HEK293 (cell line): ENCODE measurements around the gene EPB41L5.

Experiments
- CTCF ChIA-PET: fragments of 350-600 bp; formaldehyde crosslinking; extraction: SDS; loops from one replicate; lab custom pipeline; 2021; ENCODE audit warnings: antibody characterized with exemption; lab: Yijun Ruan, JAX
- POLR2A ChIA-PET: fragments of 300-600 bp; formaldehyde crosslinking; extraction: SDS; loops from one replicate; lab custom pipeline; 2020; ENCODE audit warnings: antibody characterized with exemption, inconsistent platforms; lab: Yijun Ruan, JAX
- H3K27ac ChIP-seq: fragments of 200-500 bp; sonication (Bioruptor generic); 2 replicates; pipeline ENCODE4 v1.5.1; 2014; ENCODE audit warnings: low read depth, low read length, control low read depth, inconsistent platforms; ENCODE audit errors: extremely low read depth
- H3K36me3 ChIP-seq, 2 experiments: fragments of 200-500 bp in 1 of 2; sonication (Bioruptor generic) in 1 of 2; 1 replicate in 1 of 2; 2 replicates in 1 of 2; pipeline ENCODE4 v1.5.1; 2014 to 2017; ENCODE audit warnings: inconsistent platforms in 2 of 2, low read length in 2 of 2; ENCODE audit not compliant: control insufficient read depth in 2 of 2, insufficient read depth in 1 of 2
- H3K4me1 ChIP-seq: fragments of 200-500 bp; sonication (Bioruptor generic); 2 replicates; pipeline ENCODE4 v1.5.1; 2014; ENCODE audit warnings: mild to moderate bottlenecking, low read length, inconsistent platforms; ENCODE audit not compliant: control insufficient read depth, insufficient read depth
- H3K4me3 ChIP-seq: 2 replicates; pipeline ENCODE4 v1.5.1; 2011; ENCODE audit warnings: low read depth, mild to moderate bottlenecking, control low read depth, low read length, moderate library complexity
- H3K9me3 ChIP-seq: fragments of 200-500 bp; sonication (Bioruptor generic); 2 replicates; pipeline ENCODE4 v1.5.1; 2014; ENCODE audit warnings: low read depth, low read length, inconsistent platforms; ENCODE audit not compliant: control insufficient read depth, insufficient read depth
- FEZF1 ChIP-seq: fragments of 450-650 bp; formaldehyde crosslinking; IDR thresholded peaks from 2 replicates; pipeline ENCODE4 v1.5.1; 2016; ENCODE audit warnings: missing biosample characterization, missing genetic modification characterization
- SCRT1 ChIP-seq: fragments of 450-650 bp; formaldehyde crosslinking; IDR thresholded peaks from 2 replicates; pipeline ENCODE4 v1.5.1; 2016; ENCODE audit warnings: missing biosample characterization, missing genetic modification characterization, borderline replicate concordance
- WT1 ChIP-seq: fragments of 450-650 bp; formaldehyde crosslinking; IDR thresholded peaks from 2 replicates; pipeline ENCODE4 v1.5.1; 2016; ENCODE audit warnings: missing biosample characterization, missing genetic modification characterization
- ZBTB48 ChIP-seq: fragments of 450-650 bp; formaldehyde crosslinking; IDR thresholded peaks from 2 replicates; pipeline ENCODE4 v1.5.1; 2016; ENCODE audit warnings: missing biosample characterization, missing genetic modification characterization
- ZFP37 ChIP-seq: fragments of 450-650 bp; formaldehyde crosslinking; IDR thresholded peaks from 2 replicates; pipeline ENCODE4 v1.5.1; 2016; ENCODE audit warnings: missing biosample characterization, missing genetic modification characterization
- ZNF10 ChIP-seq: fragments of 450-650 bp; formaldehyde crosslinking; IDR thresholded peaks from 2 replicates; pipeline ENCODE4 v1.5.1; 2017; ENCODE audit warnings: missing biosample characterization, missing genetic modification characterization
- ZNF157 ChIP-seq: fragments of 450-650 bp; formaldehyde crosslinking; IDR thresholded peaks from 2 replicates; pipeline ENCODE4 v1.5.1; 2016; ENCODE audit warnings: missing biosample characterization, missing genetic modification characterization
- ZNF23 ChIP-seq: fragments of 450-650 bp; formaldehyde crosslinking; IDR thresholded peaks from 2 replicates; pipeline ENCODE4 v1.5.1; 2016; ENCODE audit warnings: missing biosample characterization, missing genetic modification characterization, borderline replicate concordance
- ZNF274 ChIP-seq, 2 experiments: fragments of 200-500 bp in 1 of 2; fragments of 450-650 bp in 1 of 2; sonication (Bioruptor generic) in 1 of 2; formaldehyde crosslinking in 1 of 2; IDR thresholded peaks; 2 replicates each; pipeline versions ENCODE4 v1.5.1 to v1.6.1; 2014 to 2016; ENCODE audit warnings: borderline replicate concordance in 1 of 2, inconsistent platforms in 1 of 2, low read length in 1 of 2, missing biosample characterization in 1 of 2, missing genetic modification characterization in 1 of 2
- ZNF473 ChIP-seq: fragments of 450-650 bp; formaldehyde crosslinking; IDR thresholded peaks from 2 replicates; pipeline ENCODE4 v1.5.1; 2017; ENCODE audit warnings: missing biosample characterization, missing genetic modification characterization
- ZNF549 ChIP-seq: fragments of 450-650 bp; IDR thresholded peaks from 2 replicates; pipeline ENCODE4 v1.5.1; 2018; ENCODE audit warnings: missing biosample characterization, missing genetic modification characterization, mild to moderate bottlenecking, inconsistent platforms, moderate library complexity
- ZNF558 ChIP-seq: fragments of 450-650 bp; formaldehyde crosslinking; IDR thresholded peaks from 2 replicates; pipeline ENCODE4 v1.5.1; 2016; ENCODE audit warnings: missing biosample characterization, missing genetic modification characterization
- ZNF654 ChIP-seq: fragments of 450-650 bp; formaldehyde crosslinking; IDR thresholded peaks from 2 replicates; pipeline ENCODE4 v1.5.1; 2016; ENCODE audit warnings: low read depth, missing biosample characterization, missing genetic modification characterization
- ZNF747 ChIP-seq: fragments of 450-650 bp; formaldehyde crosslinking; IDR thresholded peaks from 2 replicates; pipeline ENCODE4 v1.5.1; 2016; ENCODE audit warnings: missing biosample characterization, missing genetic modification characterization
- ZXDB ChIP-seq: fragments of 450-650 bp; formaldehyde crosslinking; IDR thresholded peaks from 2 replicates; pipeline ENCODE4 v1.5.1; 2016; ENCODE audit warnings: missing biosample characterization, missing genetic modification characterization
- TF ChIP-seq, protein P1 (sequence below): fragments of 450-650 bp; formaldehyde crosslinking; IDR thresholded peaks from 2 replicates; pipeline ENCODE4 v1.5.1; 2017; ENCODE audit warnings: missing biosample characterization, mild to moderate bottlenecking, missing genetic modification characterization, moderate library complexity
- TF ChIP-seq, protein P2 (sequence below): IDR thresholded peaks from 2 replicates; pipeline ENCODE4 v1.6.1; 2011; ENCODE audit warnings: mild to moderate bottlenecking, low read depth, low read length, borderline replicate concordance
- TF ChIP-seq, protein P3 (sequence below): fragments of 450-650 bp; formaldehyde crosslinking; IDR thresholded peaks from 2 replicates; pipeline ENCODE4 v1.5.1; 2016; ENCODE audit warnings: missing biosample characterization, missing genetic modification characterization, low read depth
- TF ChIP-seq, protein P4 (sequence below): fragments of 450-650 bp; formaldehyde crosslinking; IDR thresholded peaks from 2 replicates; pipeline ENCODE4 v1.5.1; 2016; ENCODE audit warnings: missing biosample characterization, missing genetic modification characterization
- TF ChIP-seq, protein P5 (sequence below): fragments of 450-650 bp; formaldehyde crosslinking; IDR thresholded peaks from 2 replicates; pipeline ENCODE4 v1.5.1; 2016; ENCODE audit warnings: missing biosample characterization, missing genetic modification characterization

The EPB41L5 gene

DNA sequence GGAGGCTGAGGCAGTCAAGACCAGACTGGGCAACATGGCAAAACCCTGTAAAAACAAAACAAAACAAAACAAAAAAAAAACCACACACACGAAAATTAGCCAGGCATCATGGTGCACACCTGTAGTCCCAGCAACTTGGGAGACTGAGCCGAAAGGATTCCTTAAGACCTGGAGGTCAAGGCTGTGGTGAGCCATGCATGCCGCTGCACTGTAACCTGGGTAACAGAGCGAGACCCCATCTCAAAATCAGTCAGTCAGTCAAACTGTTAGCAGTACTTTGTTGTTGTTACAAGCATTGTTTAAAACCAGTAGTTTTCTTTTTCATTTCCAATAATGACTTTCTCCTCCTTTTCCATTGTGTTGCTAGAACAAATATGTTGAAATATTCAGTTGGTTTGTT lies 21.7 kb downstream of the EPB41L5 start (continued):
- TF ChIP-seq, protein P1, sequence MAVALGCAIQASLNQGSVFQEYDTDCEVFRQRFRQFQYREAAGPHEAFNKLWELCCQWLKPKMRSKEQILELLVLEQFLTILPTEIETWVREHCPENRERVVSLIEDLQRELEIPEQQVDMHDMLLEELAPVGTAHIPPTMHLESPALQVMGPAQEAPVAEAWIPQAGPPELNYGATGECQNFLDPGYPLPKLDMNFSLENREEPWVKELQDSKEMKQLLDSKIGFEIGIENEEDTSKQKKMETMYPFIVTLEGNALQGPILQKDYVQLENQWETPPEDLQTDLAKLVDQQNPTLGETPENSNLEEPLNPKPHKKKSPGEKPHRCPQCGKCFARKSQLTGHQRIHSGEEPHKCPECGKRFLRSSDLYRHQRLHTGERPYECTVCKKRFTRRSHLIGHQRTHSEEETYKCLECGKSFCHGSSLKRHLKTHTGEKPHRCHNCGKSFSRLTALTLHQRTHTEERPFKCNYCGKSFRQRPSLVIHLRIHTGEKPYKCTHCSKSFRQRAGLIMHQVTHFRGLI (tag by site-specific recombination) = no peak
- TF ChIP-seq ZNF157 (tag by site-specific recombination) = no peak
- TF ChIP-seq, protein P2, sequence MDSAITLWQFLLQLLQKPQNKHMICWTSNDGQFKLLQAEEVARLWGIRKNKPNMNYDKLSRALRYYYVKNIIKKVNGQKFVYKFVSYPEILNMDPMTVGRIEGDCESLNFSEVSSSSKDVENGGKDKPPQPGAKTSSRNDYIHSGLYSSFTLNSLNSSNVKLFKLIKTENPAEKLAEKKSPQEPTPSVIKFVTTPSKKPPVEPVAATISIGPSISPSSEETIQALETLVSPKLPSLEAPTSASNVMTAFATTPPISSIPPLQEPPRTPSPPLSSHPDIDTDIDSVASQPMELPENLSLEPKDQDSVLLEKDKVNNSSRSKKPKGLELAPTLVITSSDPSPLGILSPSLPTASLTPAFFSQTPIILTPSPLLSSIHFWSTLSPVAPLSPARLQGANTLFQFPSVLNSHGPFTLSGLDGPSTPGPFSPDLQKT = no peak
- no peak for TF ChIP-seq ZNF747
- no peak for TF ChIP-seq ZNF549 (tag by site-specific recombination)
- TF ChIP-seq, protein P3, sequence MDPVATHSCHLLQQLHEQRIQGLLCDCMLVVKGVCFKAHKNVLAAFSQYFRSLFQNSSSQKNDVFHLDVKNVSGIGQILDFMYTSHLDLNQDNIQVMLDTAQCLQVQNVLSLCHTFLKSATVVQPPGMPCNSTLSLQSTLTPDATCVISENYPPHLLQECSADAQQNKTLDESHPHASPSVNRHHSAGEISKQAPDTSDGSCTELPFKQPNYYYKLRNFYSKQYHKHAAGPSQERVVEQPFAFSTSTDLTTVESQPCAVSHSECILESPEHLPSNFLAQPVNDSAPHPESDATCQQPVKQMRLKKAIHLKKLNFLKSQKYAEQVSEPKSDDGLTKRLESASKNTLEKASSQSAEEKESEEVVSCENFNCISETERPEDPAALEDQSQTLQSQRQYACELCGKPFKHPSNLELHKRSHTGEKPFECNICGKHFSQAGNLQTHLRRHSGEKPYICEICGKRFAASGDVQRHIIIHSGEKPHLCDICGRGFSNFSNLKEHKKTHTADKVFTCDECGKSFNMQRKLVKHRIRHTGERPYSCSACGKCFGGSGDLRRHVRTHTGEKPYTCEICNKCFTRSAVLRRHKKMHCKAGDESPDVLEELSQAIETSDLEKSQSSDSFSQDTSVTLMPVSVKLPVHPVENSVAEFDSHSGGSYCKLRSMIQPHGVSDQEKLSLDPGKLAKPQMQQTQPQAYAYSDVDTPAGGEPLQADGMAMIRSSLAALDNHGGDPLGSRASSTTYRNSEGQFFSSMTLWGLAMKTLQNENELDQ = no peak

DNA sequence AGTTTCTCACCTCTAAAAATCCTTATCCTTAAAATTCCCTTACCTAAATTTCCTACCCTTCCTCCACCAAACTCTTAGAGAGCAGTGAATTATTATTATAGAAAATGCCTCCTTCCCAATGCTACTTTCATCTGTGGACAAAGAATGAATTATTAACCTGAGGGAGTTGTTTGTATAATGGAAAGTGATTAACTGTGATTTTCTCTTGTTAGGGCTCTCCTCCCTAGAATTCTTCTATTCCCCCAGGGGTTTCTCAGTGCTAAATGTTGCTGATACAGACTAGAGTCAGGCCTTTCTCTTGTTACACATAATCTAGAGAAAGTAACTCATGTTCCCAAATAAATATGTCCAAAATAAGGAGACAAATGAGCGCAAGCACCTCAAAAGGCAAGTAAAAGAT lies 23.3 kb downstream of the EPB41L5 start:
- Histone ChIP-seq H3K27ac (no peak overlapping the region), H3K4me1 (no peaks in the 10 kb centered on the region), H3K4me3 (no peak overlapping the region), H3K36me3 (no peaks in the 10 kb centered on the region), H3K9me3 (no peaks in the 10 kb centered on the region)
- ChIA-PET POLR2A (no interaction called here), CTCF (no interaction called here)
- TF ChIP-seq WT1 = peak; percentile 81
- no peak for TF ChIP-seq ZXDB
- 0 out of 2 replicates have a peak, but pooled peaks have one; percentile 9 for TF ChIP-seq FEZF1

DNA sequence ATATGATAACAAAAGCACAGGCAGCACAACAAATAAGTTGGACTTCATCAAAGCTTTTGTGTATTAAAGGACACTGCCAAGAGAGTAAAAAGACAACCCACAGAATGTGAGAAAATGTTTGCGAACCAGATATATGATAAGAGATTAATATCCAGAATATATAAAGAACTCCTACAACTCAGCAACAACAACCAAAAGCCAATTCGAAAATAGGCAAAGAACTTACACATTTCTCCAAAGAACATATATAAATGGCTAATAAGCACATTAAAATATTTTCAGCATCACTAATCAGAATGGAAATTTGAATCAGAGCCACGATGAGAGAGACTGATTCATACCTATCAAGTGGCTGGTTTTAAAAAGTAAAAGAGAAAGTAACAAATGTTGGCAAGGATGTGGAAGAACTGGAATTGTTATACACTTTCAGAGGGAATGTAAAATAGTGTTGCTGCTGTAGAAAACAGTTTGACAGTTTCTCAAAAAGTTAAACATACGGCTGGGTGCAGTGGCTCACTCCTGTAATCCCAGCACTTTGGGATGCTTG lies 25.2 kb downstream of the EPB41L5 start:
- CTCF ChIA-PET = no interaction called here

DNA sequence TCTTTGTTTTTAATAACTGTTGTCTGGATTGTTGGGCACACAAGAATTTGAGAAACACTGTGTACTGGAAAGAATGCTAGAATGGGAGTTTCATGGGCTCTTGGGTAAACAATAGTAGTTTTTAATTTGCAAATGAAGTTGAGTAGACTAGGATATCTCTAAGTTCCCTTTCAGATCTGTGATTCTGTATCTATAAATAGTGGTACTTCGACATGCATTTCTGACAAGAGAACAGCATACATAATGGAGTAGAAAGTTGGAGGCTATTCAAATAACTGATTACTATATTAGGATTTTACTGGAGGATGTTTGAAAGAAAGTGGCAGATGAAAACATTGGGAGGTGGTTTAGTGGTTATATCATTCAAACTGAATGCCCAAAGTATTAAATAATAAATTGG lies 29.5 kb downstream of the EPB41L5 start:
- Histone ChIP-seq H3K4me1 (no peaks in the 10 kb centered on the region), H3K36me3 (peaks cover 0 to 19% of the 10 kb centered on the region in 2 experiments), H3K9me3 (no peaks in the 10 kb centered on the region), H3K4me3 (no peak overlapping the region), H3K27ac (no peak overlapping the region)
- POLR2A ChIA-PET = no interaction called here
- CTCF ChIA-PET = no interaction called here
- TF ChIP-seq ZNF274 (IDR thresholded peaks at IDR 0.05; ENCODE audit: low read length) (no peak), ZNF274 (tag by site-specific recombination; IDR thresholded peaks at IDR 0.05; ENCODE audit: borderline replicate concordance) (no peak), ZNF654 (no peak), ZBTB48 (no peak), ZNF549 (tag by site-specific recombination) (no peak), ZFP37 (tag by site-specific recombination) (no peak), ZNF23 (tag by site-specific recombination) (no peak), SCRT1 (tag by site-specific recombination) (no peak), ZNF473 (tag by site-specific recombination) (no peak)
- TF ChIP-seq, protein P4, sequence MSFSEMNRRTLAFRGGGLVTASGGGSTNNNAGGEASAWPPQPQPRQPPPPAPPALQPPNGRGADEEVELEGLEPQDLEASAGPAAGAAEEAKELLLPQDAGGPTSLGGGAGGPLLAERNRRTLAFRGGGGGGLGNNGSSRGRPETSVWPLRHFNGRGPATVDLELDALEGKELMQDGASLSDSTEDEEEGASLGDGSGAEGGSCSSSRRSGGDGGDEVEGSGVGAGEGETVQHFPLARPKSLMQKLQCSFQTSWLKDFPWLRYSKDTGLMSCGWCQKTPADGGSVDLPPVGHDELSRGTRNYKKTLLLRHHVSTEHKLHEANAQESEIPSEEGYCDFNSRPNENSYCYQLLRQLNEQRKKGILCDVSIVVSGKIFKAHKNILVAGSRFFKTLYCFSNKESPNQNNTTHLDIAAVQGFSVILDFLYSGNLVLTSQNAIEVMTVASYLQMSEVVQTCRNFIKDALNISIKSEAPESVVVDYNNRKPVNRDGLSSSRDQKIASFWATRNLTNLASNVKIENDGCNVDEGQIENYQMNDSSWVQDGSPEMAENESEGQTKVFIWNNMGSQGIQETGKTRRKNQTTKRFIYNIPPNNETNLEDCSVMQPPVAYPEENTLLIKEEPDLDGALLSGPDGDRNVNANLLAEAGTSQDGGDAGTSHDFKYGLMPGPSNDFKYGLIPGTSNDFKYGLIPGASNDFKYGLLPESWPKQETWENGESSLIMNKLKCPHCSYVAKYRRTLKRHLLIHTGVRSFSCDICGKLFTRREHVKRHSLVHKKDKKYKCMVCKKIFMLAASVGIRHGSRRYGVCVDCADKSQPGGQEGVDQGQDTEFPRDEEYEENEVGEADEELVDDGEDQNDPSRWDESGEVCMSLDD (tag by site-specific recombination) = no peak
- TF ChIP-seq, all 188 proteins: peak for 0

More for the DNA sequence above, 25.2 kb downstream of the EPB41L5 start:
- H3K4me3 ChIP-seq = no peak overlapping the region
- peaks cover 0 to 2% of the 10 kb centered on the region in 2 experiments; a peak in 2 of 3 replicates for H3K36me3 ChIP-seq
- H3K4me1 ChIP-seq = no peaks in the 10 kb centered on the region
- no peak for TF ChIP-seq ZNF558
- TF ChIP-seq, protein P5, sequence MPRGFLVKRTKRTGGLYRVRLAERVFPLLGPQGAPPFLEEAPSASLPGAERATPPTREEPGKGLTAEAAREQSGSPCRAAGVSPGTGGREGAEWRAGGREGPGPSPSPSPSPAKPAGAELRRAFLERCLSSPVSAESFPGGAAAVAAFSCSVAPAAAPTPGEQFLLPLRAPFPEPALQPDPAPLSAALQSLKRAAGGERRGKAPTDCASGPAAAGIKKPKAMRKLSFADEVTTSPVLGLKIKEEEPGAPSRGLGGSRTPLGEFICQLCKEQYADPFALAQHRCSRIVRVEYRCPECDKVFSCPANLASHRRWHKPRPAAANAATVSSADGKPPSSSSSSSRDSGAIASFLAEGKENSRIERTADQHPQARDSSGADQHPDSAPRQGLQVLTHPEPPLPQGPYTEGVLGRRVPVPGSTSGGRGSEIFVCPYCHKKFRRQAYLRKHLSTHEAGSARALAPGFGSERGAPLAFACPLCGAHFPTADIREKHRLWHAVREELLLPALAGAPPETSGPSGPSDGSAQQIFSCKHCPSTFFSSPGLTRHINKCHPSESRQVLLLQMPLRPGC = no peak
- no peak for TF ChIP-seq ZNF10 (tag by site-specific recombination)
- H3K9me3 ChIP-seq = no peaks in the 10 kb centered on the region
- H3K27ac ChIP-seq = no peak overlapping the region
- POLR2A ChIA-PET = no interaction called here
